Heart left ventricle (tissue), 16 donors: ENCODE data around the gene BARHL1. TPM values are rescaled to one million over a fixed set of nuclear protein-coding genes. Genes with fewer than 3 reads are reported as not detected.
A peak's percentile ranks its signal among the peaks of the same experiment; 100 is the strongest.

Source experiments
- ATAC-seq, 4 donors: fragments of 200-7000 bp; cut with Tn5 transposase; one replicate each; pipeline ENCODE4 v1.9.1; 2020 to 2022; ENCODE audit warnings: moderate library complexity in 4 of 4, mild to moderate bottlenecking in 3 of 4, moderate number of reproducible peaks in 1 of 4
- DNase-seq, 5 donors: peaks; one replicate each; pipeline ENCODE4 v3.0.0-alpha.2; 2020
- H3K27ac ChIP-seq, 12 donors: fragments of 200-600 bp; sonication (generic) in 4 of 12; one replicate each; pipeline versions ENCODE4 v1.5.0 to v1.8.0; 2016 to 2022; ENCODE audit warnings: mild to moderate bottlenecking in 2 of 12
- H3K27me3 ChIP-seq, 9 donors: fragments of 200-600 bp; sonication (generic) in 2 of 9; one replicate each; pipeline versions ENCODE4 v1.5.1 to v1.8.0; 2016 to 2022; ENCODE audit warnings: mild to moderate bottlenecking in 3 of 9
- H3K36me3 ChIP-seq, 9 donors: fragments of 200-600 bp; sonication (generic) in 2 of 9; one replicate each; pipeline versions ENCODE4 v1.5.0 to v1.8.0; 2018 to 2022; ENCODE audit warnings: mild to moderate bottlenecking in 2 of 9
- H3K4me1 ChIP-seq, 12 donors: fragments of 200-600 bp; sonication (generic) in 4 of 12; one replicate each; pipeline versions ENCODE4 v1.5.0 to v1.8.0; 2016 to 2022; ENCODE audit warnings: mild to moderate bottlenecking in 3 of 12
- H3K4me3 ChIP-seq, 12 donors: fragments of 200-600 bp; sonication (generic) in 4 of 12; one replicate each; pipeline versions ENCODE4 v1.5.0 to v1.8.0; 2017 to 2022; ENCODE audit warnings: mild to moderate bottlenecking in 9 of 12, moderate library complexity in 4 of 12
- H3K9me3 ChIP-seq, 12 donors: fragments of 200-600 bp; sonication (generic) in 4 of 12; one replicate each; pipeline versions ENCODE4 v1.5.0 to v1.8.0; 2016 to 2022; ENCODE audit warnings: mild to moderate bottlenecking in 1 of 12
- POLR2A ChIP-seq, 2 donors: fragments of 450-650 bp; IDR thresholded peaks; one replicate each; pipeline ENCODE4 v1.6.1; 2017; ENCODE audit warnings: antibody characterized with exemption in 2 of 2, mild to moderate bottlenecking in 2 of 2, moderate library complexity in 2 of 2
- WGBS, 4 donors: extraction: QIAGEN DNeasy Blood & Tissue Kit in 2 of 4; methylation state at CpG; one replicate each; pipeline versions ENCODE4 v1.1.5 to v1.1.7; 2013 to 2018; 5-methylcytosine and 5-hydroxymethylcytosine counted together
- intact Hi-C, 10 donors: fragments of 100-400 bp; cut with DNase I; formaldehyde crosslinking; loops; one replicate each; pipeline versions ENCODE4 v1.11.1 to v1.14.2; 2022
- polyA plus RNA-seq, 2 donors: library from polyadenylated mRNA; stranded (reverse); fragments of 200-250 nt; gene quantifications; one replicate each; pipeline ENCODE4 v1.2.3, GENCODE V29; 2013
- total RNA-seq, 9 donors: library from RNA; depleted of rRNA in 2 of 9; stranded (reverse); fragments of >200 nt in 2 of 9; fragmentation: NEBNext Ultra II Directional in 3 of 9; extraction: Animal tissue kit (Norgen Biotek cat#: 25700) in 3 of 9; gene quantifications; one replicate each; pipeline versions ENCODE4 v1.1.0 to v1.2.4, GENCODE V29; 2016 to 2023
- TF ChIP-seq, protein P1 (sequence below), 12 donors: fragments of 200-600 bp; sonication (generic) in 4 of 12; IDR thresholded peaks; one replicate each; pipeline versions ENCODE4 v1.5.0 to v1.8.0; 2018 to 2022; ENCODE audit warnings: antibody characterized with exemption in 12 of 12, mild to moderate bottlenecking in 5 of 12
- donor health status: ischemic (EF 13 %, LVEDD 7.1; RV severe dilation, severe dysfunction).
- donor health status: healthy with polysubstance abuse.
- donor health status: DM: no; HTN: yes; CAD: no.
- donor health status: DM: no; HTN: no; CAD: no.
- donor health status: ischemic (EF 25% LVEDD 6.9; RV normal size, moderate dysfunction).
- donor health status: ischemic (EF 25% LVEDD 5.7; RV mildly dilated, moderate dysfunction).
- donor health status: healthy.
- donor health status: DM: yes; HTN: yes; CAD: no.
- donor health status: ischemic (EF 35%, LVEDD 5.7; RV mildly dilated, moderate dysfunction).
- donor health status: nonischemic (EF 11% LVEDD 7.7; RV severe dilation, severe dysfunction).
- donor health status: DM: yes; HTN: yes; CAD: no.
- donor health status: PGD.
- donor health status: ischemic (EF 29% LVEDD 5.4; RV normal size, mild dysfunction).
- donor health status: nonischemic (EF 23%, LVEDD 6.1; RV moderate dilation, normal function).

Gene BARHL1
- total and polyA plus RNA-seq, 11 donors = not detected

DNA sequence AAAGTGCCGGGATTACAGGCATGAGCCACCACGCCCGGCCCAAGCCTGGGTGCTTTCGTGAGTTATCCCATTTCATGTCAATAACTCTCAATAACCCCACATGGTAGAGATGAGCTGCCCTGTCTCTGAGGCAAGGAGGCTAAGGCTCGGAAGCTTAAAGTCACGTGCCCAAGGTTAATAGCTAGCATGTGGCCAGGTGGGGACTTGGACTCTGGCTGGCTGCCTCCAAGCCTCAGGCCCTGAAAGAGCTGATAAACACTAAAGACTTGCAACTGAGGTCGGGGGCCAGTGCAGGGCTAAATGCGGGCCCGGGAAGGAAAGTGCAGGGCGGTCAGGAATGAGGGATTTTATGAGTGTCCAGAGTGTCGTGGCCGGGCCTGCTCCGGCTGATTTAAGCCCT lies 30.9 kb upstream of the BARHL1 start:
- Histone ChIP-seq H3K27me3 (peaks cover 0 to 7% (median 0%) of the 10 kb centered on the region in 9 donors), H3K36me3 (no peaks in the 10 kb centered on the region), H3K4me3 (no peak overlapping the region), H3K27ac (no peak overlapping the region), H3K4me1 (peaks cover 0 to 1% (median 0%) of the 10 kb centered on the region in 12 donors), H3K9me3 (no peaks in the 10 kb centered on the region)
- TF ChIP-seq POLR2A (IDR thresholded peaks at IDR 0.05) = no peak
- TF ChIP-seq, protein P1, sequence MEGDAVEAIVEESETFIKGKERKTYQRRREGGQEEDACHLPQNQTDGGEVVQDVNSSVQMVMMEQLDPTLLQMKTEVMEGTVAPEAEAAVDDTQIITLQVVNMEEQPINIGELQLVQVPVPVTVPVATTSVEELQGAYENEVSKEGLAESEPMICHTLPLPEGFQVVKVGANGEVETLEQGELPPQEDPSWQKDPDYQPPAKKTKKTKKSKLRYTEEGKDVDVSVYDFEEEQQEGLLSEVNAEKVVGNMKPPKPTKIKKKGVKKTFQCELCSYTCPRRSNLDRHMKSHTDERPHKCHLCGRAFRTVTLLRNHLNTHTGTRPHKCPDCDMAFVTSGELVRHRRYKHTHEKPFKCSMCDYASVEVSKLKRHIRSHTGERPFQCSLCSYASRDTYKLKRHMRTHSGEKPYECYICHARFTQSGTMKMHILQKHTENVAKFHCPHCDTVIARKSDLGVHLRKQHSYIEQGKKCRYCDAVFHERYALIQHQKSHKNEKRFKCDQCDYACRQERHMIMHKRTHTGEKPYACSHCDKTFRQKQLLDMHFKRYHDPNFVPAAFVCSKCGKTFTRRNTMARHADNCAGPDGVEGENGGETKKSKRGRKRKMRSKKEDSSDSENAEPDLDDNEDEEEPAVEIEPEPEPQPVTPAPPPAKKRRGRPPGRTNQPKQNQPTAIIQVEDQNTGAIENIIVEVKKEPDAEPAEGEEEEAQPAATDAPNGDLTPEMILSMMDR (IDR thresholded peaks at IDR 0.05) = no peak
- intact Hi-C loops = no loop called here
- ATAC-seq = no peak
- peak in 1 of 5 donors; percentile 42 for DNase-seq
- 83 to 89% (median 86%) methylated on average over 13 of the region's 13 CpGs for WGBS, 4 donors

DNA sequence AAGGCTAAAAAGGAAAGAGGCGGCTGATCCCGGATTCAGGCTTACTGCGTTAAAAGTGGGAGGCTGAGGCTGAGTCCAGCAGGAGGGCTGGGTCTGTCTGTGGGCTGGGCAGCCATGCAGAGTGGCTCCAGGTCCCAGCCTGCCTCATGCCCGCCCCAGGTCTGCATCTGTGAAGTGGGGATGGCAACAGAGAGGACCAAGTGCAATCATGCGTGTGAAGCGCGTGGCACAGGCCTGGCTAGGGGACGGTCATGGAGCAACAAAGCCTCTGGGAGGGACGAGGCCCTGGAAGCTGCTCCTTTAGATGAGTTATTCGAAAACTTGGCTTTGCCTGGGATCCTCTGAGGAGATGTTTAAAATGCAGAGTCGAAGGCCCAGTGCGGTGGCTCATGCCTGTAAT lies 30.4 kb upstream of the BARHL1 start:
- Histone ChIP-seq H3K4me3 (no peak overlapping the region), H3K36me3 (no peaks in the 10 kb centered on the region), H3K9me3 (no peaks in the 10 kb centered on the region), H3K4me1 (no peaks in the 10 kb centered on the region), H3K27ac (no peak overlapping the region), H3K27me3 (peaks cover 0 to 6% (median 0%) of the 10 kb centered on the region in 9 donors)
- intact Hi-C loops = no loop called here
- no peak for DNase-seq
- TF ChIP-seq, protein P1 (IDR thresholded peaks at IDR 0.05) = no peak
- no peak for TF ChIP-seq POLR2A (IDR thresholded peaks at IDR 0.05)
- 93 to 95% (median 94%) methylated on average over 12 of the region's 12 CpGs for WGBS, 4 donors
- ATAC-seq = no peak

DNA sequence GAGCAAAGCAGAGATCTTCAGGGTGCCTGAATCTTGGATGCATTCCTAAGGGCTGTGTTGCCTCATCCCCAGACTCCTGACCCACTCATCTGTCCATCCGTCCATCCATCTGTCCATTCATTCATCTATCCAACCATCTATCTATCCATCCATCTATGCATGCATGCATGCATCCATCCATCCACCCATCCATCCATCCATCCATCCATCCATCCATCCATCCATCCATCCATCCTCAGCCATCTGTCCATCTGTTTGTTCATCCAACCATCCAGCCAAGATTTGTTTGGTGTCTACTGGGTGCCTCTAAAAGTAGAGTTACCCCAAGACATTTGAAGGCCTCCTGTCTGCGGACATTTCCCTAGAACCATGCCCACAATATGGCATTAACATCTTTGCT lies 27.7 kb upstream of the BARHL1 start:
- intact Hi-C loops = no loop called here
- no peak for ATAC-seq
- H3K27ac ChIP-seq = no peak overlapping the region
- H3K9me3 ChIP-seq = peaks cover 0 to 3% (median 0%) of the 10 kb centered on the region in 12 donors
- 86 to 95% (median 87%) methylated on average over 2 of the region's 2 CpGs for WGBS, 4 donors
- no peak for TF ChIP-seq POLR2A (IDR thresholded peaks at IDR 0.05)
- TF ChIP-seq, protein P1 (IDR thresholded peaks at IDR 0.05) = no peak
- no peaks in the 10 kb centered on the region for H3K36me3 ChIP-seq
- no peaks in the 10 kb centered on the region for H3K4me1 ChIP-seq
- H3K27me3 ChIP-seq = peaks cover 0 to 6% (median 0%) of the 10 kb centered on the region in 9 donors
- DNase-seq = no peak
- no peak overlapping the region for H3K4me3 ChIP-seq

DNA sequence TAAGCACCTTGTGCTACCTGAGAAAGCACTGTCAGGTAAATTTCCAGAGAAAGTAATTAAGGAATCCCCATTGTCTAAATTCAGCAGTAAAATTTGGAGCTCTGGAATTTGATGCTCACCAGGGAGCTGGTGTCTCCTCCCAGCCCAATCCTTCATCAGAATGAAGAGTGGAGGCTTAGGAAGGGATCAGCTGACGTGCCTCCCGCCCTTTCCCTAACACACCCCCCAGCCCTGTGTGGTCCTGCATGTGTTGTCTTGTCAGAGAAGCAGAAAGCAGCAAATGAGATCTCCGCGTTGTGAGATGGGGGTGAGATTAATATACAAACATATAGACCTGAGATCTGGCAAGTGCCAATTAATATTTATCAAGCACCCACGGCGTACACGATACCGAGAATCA lies 26.9 kb upstream of the BARHL1 start:
- no peak overlapping the region for H3K27ac ChIP-seq
- peaks cover 0 to 3% (median 0%) of the 10 kb centered on the region in 12 donors for H3K9me3 ChIP-seq
- H3K27me3 ChIP-seq = peaks cover 0 to 7% (median 0%) of the 10 kb centered on the region in 9 donors
- 73 to 83% (median 78%) methylated on average over 8 of the region's 8 CpGs for WGBS, 4 donors
- no peak overlapping the region for H3K4me3 ChIP-seq
- intact Hi-C loops = no loop called here
- DNase-seq (no peak), ATAC-seq (no peak)
- no peak for TF ChIP-seq POLR2A (IDR thresholded peaks at IDR 0.05)
- TF ChIP-seq, protein P1 (IDR thresholded peaks at IDR 0.05) = no peak
- H3K4me1 ChIP-seq = peaks cover 0 to 4% (median 0%) of the 10 kb centered on the region in 12 donors
- H3K36me3 ChIP-seq = no peaks in the 10 kb centered on the region
